ENCODE data around the gene PLA2G6.

The PLA2G6 gene

DNA sequence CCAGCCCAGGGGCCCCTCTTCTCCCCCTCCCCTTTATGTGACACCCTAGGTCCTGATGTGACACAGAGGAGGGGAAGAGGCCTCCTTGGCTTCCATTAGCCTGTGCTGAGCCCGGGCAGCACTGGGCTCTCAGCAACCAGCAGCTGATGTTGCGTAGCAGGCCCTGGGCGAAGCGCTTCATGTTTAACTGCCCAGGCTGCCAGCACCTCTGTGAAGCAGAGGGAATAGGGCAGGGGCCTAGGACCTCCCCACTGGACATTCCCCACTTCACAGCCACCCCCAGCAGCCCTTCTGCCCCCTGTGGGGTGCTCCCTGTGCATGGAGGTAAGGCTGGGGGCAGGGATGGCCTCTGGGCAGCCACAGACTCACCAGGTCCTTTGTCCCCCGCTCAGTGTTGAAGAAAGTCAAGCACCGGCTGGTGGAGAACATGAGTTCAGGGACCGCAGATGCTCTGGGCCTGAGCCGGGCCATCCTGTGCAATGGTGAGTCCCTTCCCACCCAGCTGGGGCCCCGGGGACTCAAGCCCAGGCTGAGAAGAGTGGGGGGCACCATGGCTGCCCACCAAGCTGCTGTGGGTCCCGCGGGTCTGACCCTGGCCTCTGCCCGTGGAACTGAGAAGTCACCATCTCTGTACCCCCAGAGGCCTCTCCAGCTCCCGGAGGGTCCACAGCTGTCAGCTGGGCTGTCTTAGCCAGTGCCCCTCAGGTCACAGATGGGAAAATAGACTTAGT lies 112.8 kb downstream of the PLA2G6 start:
- no peak for DNase-seq

DNA sequence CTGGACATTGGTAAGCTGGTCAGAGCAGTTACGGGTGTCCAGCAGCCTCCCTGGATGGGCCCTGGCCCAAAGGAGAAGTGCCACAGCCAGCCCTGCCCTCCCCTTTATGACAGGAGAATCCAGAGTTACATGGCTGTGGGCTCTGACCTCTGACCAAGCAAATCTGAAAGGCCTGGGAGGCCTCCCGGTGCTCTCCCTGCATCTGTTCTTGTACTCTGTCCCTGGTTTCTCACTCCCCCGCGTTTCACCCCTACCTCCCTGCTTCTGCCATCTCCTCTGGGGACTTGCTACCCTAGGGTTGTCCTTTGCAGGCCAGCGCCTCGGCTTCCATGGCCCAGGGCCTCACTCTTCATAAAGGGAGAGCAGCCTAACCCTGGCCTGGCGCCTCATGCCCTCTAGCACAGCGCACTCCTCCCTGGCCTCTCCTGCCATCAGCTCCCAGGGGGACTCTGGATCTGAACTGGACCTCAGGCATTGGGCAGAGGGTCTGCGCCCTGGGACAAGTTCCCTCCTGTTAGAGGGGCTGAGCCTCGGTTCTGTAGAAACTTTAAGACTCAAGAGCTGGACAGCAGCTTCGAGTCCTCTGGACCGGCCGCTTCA lies 113.8 kb downstream of the PLA2G6 start:
- DNase-seq, result no peak

DNA sequence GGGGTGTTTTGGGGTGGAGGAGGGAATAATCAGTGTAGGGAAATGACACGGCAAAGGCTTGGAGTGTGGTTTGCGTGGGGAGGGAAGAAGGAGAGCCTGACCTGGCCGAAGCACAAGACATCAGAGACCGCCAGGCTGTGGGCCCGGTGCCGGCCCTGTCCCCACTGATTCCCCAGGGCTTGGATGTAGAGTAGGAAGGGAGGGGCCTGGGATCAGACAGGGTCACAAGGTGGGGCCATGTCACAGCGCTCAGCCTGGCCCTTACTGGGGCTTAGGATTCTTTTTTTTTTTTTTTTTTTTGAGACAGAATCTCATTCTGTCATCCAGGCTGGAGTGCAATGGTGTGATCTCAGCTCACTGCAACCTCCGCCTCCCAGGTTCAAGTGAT lies 114.6 kb downstream of the PLA2G6 start:
- no peak for DNase-seq

DNA sequence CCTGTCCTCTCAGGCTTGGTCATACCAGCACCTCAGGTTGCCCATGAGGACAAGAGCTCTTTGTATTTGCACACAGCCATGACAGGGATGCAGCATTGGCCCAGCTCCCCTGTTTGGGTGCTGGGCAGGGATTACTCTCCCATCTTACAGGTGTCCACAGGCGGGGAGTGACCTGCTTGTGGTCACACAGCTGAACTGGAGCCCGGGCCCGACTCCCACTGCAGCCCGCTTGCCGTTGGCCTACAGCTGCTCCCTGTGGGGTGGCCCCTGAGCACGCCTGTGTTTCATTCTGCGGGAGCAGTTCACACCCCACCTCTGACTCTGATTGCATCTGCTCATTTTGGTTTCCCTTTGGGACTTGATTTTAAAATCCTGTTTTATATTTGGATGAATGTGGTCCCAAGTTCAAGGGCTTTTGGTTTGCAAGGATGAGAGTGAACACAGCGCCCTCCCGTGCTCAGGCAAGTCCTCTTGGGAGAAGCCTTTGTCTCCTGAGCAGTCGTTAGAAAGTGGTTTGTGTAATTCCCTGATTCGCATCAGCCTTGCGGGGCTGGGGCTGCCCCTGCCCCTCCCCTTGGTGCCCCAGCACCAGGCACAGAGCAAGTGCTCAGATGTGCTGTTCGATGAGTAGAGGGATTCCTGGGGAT lies 115.1 kb downstream of the PLA2G6 start:
- DNase-seq, result no peak

DNA sequence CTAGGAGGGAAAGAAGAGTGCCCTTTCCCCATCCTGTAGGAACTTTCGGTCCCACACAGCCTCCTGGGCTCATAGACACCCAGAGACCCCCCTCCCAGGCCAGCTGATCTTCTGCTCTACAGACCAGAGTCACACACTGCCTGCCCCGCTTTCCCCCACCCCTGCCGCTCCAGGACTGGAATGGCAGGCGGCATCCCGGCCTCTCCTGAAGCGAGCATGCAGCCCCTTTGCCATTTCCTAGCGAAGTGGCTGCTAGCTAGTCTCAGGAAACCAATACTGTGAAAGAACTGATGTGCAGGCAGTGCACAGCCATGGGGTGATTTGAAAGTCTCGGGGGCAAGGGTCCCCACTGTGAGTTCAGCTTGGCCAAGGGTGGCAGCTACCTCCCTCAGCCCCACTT lies 116.1 kb downstream of the PLA2G6 start:
- DNase-seq, result no peak

DNA sequence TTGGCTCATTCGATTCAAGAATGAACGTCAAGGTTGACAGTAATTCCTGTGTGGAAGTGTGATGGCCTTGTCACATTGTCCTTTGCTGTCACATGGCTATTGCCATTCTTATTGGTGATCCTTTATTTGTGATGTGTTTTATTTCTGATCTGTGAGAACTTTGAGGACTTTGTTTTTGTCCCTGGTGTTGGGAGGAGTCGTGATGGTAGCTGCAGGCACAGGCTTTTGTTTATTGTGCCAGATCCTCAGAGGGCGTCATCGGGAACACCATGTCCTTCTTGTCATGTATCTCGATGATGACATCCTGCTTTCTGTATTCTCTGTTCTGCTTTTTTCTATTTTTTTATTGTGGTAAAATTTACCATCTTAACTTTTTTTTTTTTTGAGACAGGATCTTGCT lies 118.8 kb downstream of the PLA2G6 start:
- DNase-seq, result no peak

Measured in CD4-positive, alpha-beta T cell treated with Interferon gamma for 1 hour (primary cell).